A549 (cell line): ENCODE data around the gene SCYL3. TPM values are rescaled to one million over a fixed set of nuclear protein-coding genes. Genes with fewer than 3 reads are reported as not detected.

Experiments
- ATAC-seq, 2 experiments: fragments of 200-7000 bp in 1 of 2; fragments of >200 bp in 1 of 2; cut with Nextera tagmentation in 1 of 2; cut with Tn5 transposase in 1 of 2; 3 replicates each; pipeline versions ENCODE4 v1.8.0 to v1.9.1; 2018 to 2020; ENCODE audit warnings: mild to moderate bottlenecking in 1 of 2, moderate library complexity in 1 of 2
- CTCF ChIA-PET: fragments of 300-600 bp; sonication (Branson Sonifier 250); formaldehyde crosslinking; extraction: SDS; loops from one replicate; lab custom pipeline; 2021; ENCODE audit warnings: antibody characterized with exemption, inconsistent platforms; lab: Yijun Ruan, JAX
- POLR2A ChIA-PET: fragments of 350-600 bp; formaldehyde crosslinking; extraction: SDS; loops from one replicate; lab custom pipeline; 2021; ENCODE audit warnings: antibody characterized with exemption, inconsistent platforms; lab: Yijun Ruan, JAX
- DNase-seq, 2 experiments: peaks; one replicate each; pipeline versions ENCODE4 v3.0.0 to v3.0.0-alpha.2; 2011 to 2016; ENCODE audit warnings: low read depth in 1 of 2, low spot score in 1 of 2
- FAIRE-seq: peaks from 2 replicates; lab custom pipeline; 2011; peaks lifted over from hg19 to GRCh38; lab: Jason Lieb, UNC
- H3K27ac ChIP-seq, 2 experiments: fragments of >200 bp; sonication (Bioruptor Twin); formaldehyde crosslinking; 3 replicates each; pipeline ENCODE4 v1.5.1; 2016 to 2017
- H3K4me1 ChIP-seq: fragments of >200 bp; sonication (Bioruptor Twin); formaldehyde crosslinking; 3 replicates; pipeline ENCODE4 v1.6.1; 2016
- H3K4me2 ChIP-seq: fragments of >200 bp; sonication (Bioruptor Twin); formaldehyde crosslinking; 3 replicates; pipeline ENCODE4 v1.6.1; 2016
- H3K4me3 ChIP-seq: fragments of >200 bp; sonication (Bioruptor Twin); formaldehyde crosslinking; 3 replicates; pipeline ENCODE4 v1.5.1; 2016
- H3K9me3 ChIP-seq: fragments of >200 bp; sonication (Bioruptor Twin); formaldehyde crosslinking; 3 replicates; pipeline ENCODE4 v1.6.1; 2016
- BHLHE40 ChIP-seq: IDR thresholded peaks from 2 replicates; pipeline ENCODE4 v1.6.1; 2012; ENCODE audit warnings: low read depth, low read length, inconsistent platforms
- EHF ChIP-seq: fragments of 250-450 bp; sonication (Bioruptor Pico); IDR thresholded peaks from 2 replicates; pipeline ENCODE4 v1.5.0; 2020; ENCODE audit warnings: mild to moderate bottlenecking
- GATA3 ChIP-seq: IDR thresholded peaks from 2 replicates; pipeline ENCODE4 v1.6.1; 2012; ENCODE audit warnings: borderline replicate concordance
- HMGXB4 ChIP-seq: fragments of 250-450 bp; sonication (Bioruptor Pico); IDR thresholded peaks from 2 replicates; pipeline ENCODE4 v1.5.0; 2021; ENCODE audit warnings: mild to moderate bottlenecking, moderate library complexity, borderline replicate concordance
- JUN ChIP-seq, 2 experiments: fragments of >200 bp; sonication (Bioruptor Twin); formaldehyde crosslinking; IDR thresholded peaks; 2 replicates in 1 of 2; 3 replicates in 1 of 2; pipeline ENCODE4 v1.6.1; 2016 to 2017
- NFE2L2 ChIP-seq: fragments of 150-350 bp; conservative IDR thresholded peaks from 2 replicates; pipeline ENCODE4 v1.6.1; 2014; ENCODE audit warnings: low read length
- PHF8 ChIP-seq: fragments of 200-600 bp; sonication (generic); IDR thresholded peaks from 2 replicates; pipeline ENCODE4 v1.6.1; 2016; ENCODE audit warnings: low read depth, mild to moderate bottlenecking, antibody characterized with exemption, moderate library complexity, borderline replicate concordance
- RFX5 ChIP-seq: fragments of 450-650 bp; IDR thresholded peaks from 2 replicates; pipeline ENCODE4 v1.7.1; 2014; ENCODE audit warnings: antibody characterized with exemption, mild to moderate bottlenecking, moderate library complexity
- RNF2 ChIP-seq: fragments of 200-600 bp; sonication (generic); IDR thresholded peaks from 2 replicates; pipeline ENCODE4 v1.6.1; 2016; ENCODE audit warnings: low read depth, mild to moderate bottlenecking, antibody characterized with exemption, moderate library complexity, borderline replicate concordance
- SREBF2 ChIP-seq: fragments of 450-650 bp; IDR thresholded peaks from 2 replicates; pipeline ENCODE4 v1.6.1; 2014; ENCODE audit warnings: mild to moderate bottlenecking, moderate library complexity
- TP53 ChIP-seq: fragments of 250-450 bp; sonication (Bioruptor Pico); IDR thresholded peaks from 2 replicates; pipeline ENCODE4 v1.5.0; 2021; ENCODE audit warnings: mild to moderate bottlenecking, moderate library complexity
- ZC3H11A ChIP-seq: fragments of 450-650 bp; IDR thresholded peaks from 2 replicates; pipeline ENCODE4 v1.6.1; 2014; ENCODE audit warnings: antibody characterized with exemption, mild to moderate bottlenecking
- WGBS: methylation state at CpG from one replicate; pipeline ENCODE4 v1.1.6; 2017; ENCODE audit errors: missing lambda C conversion rate; 5-methylcytosine and 5-hydroxymethylcytosine counted together
- polyA plus RNA-seq, 4 experiments: library from polyadenylated mRNA; depleted of rRNA in 3 of 4; stranded (reverse); fragments of >200 nt; fragmentation: RNase III in 1 of 4; extraction: RNeasy Plus Mini Kit Qiagen cat#74134 plus additional on column Dnase treatment in 1 of 4; gene quantifications; 2 replicates in 3 of 4; 3 replicates in 1 of 4; pipeline ENCODE4 v1.2.3, GENCODE V29; 2011 to 2017
- TF ChIP-seq, protein P1 (sequence below): fragments of 150-350 bp; IDR thresholded peaks from 2 replicates; pipeline ENCODE4 v1.6.1; 2014; ENCODE audit warnings: low read depth, mild to moderate bottlenecking, low read length
- TF ChIP-seq, protein P2 (sequence below): fragments of 250-450 bp; sonication (Bioruptor Pico); IDR thresholded peaks from 2 replicates; pipeline ENCODE4 v1.5.0; 2020; ENCODE audit warnings: low read depth, mild to moderate bottlenecking, moderate library complexity
- TF ChIP-seq, protein P3 (sequence below): fragments of 450-650 bp; IDR thresholded peaks from 2 replicates; pipeline ENCODE4 v1.6.1; 2014; ENCODE audit warnings: antibody characterized with exemption

SCYL3 gene
- polyA plus RNA-seq, 2 of the 4 experiments (the other 2 are of a cell fraction): 3.2 to 7.3 TPM

DNA sequence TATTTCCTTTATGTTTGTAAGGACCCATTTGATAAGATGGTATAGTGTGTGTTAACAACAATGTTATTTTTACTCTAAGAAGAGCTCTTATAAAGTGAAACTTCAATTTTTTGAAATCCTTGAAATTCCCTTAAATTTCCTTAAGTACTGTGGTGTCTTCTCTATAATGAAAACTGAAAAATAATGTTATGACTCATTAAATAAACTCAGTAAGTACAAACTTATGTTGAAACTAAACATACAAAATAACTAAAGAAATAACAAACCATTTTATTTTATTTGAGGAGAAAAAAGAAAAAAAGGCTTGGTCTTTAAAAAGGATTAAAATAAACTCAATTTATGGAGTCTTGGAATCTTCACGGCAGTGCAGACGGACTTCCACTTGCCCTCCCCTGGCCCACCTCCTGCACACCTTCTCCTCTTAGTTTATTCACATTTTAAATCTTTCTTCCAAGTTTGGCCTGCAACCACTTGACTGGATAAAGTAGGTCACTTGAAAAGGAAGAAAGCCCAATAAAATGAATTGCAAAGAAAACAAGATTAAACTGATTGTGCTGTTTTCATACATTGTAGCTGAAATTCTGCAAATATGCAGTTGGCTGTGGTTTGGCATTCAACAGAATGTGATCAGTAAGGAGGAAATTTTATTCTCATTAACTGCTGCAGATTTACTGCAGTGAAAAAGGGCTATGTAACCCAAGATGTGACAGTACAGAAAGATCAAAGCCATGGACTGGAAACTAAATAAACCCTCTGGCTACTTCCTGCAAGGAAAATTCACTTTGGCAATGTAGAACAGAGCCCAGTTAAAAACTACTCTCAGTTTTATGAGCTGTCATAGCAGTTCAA, 48.5 kb upstream of the SCYL3 start:
- Histone ChIP-seq H3K4me2 (peak overlapping the region; percentile 56), H3K27ac (peak overlapping the region in 1 of 2 experiments; percentile 2; a peak in 1 of 6 replicates), H3K9me3 (no peaks in the 10 kb centered on the region), H3K4me1 (peaks cover 15% of the 10 kb centered on the region; the same call in 2 of the 3 replicates), H3K4me3 (no peak overlapping the region)
- 26% methylated on average over 2 of the region's 2 CpGs for WGBS
- ChIA-PET POLR2A (no interaction called here), CTCF (interaction anchor here (1.1 kb wide), 1 partner anchor 128 kb away, joined by 4 read pairs; no protein-coding TSS in a partner anchor)
- FAIRE-seq (no peak), DNase-seq (peak in 1 of 2 experiments; percentile 14), ATAC-seq (0 out of 6 replicates have a peak, but pooled peaks of 1 of the 2 experiments have one; percentile 34)
- TF ChIP-seq, protein P1, sequence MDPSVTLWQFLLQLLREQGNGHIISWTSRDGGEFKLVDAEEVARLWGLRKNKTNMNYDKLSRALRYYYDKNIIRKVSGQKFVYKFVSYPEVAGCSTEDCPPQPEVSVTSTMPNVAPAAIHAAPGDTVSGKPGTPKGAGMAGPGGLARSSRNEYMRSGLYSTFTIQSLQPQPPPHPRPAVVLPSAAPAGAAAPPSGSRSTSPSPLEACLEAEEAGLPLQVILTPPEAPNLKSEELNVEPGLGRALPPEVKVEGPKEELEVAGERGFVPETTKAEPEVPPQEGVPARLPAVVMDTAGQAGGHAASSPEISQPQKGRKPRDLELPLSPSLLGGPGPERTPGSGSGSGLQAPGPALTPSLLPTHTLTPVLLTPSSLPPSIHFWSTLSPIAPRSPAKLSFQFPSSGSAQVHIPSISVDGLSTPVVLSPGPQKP: no peak
- TF ChIP-seq GATA3: peak; percentile 39; the same call in 1 of the 2 replicates

GRCh38 chr1:169933984-169934725, 40.5 kb upstream of the SCYL3 start:
- TF ChIP-seq HMGXB4 (no peak), EHF (CRISPR knock-in tag) (no peak), SREBF2 (no peak), TP53 (CRISPR knock-in tag) (no peak), RFX5 (no peak), BHLHE40 (no peak), RNF2 (no peak), ZC3H11A (no peak), NFE2L2 (no peak), PHF8 (no peak), JUN (IDR thresholded peaks at IDR 0.05) (no peak)
- TF ChIP-seq, protein P2, sequence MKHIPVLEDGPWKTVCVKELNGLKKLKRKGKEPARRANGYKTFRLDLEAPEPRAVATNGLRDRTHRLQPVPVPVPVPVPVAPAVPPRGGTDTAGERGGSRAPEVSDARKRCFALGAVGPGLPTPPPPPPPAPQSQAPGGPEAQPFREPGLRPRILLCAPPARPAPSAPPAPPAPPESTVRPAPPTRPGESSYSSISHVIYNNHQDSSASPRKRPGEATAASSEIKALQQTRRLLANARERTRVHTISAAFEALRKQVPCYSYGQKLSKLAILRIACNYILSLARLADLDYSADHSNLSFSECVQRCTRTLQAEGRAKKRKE (CRISPR knock-in tag): no peak
- TF ChIP-seq, protein P3, sequence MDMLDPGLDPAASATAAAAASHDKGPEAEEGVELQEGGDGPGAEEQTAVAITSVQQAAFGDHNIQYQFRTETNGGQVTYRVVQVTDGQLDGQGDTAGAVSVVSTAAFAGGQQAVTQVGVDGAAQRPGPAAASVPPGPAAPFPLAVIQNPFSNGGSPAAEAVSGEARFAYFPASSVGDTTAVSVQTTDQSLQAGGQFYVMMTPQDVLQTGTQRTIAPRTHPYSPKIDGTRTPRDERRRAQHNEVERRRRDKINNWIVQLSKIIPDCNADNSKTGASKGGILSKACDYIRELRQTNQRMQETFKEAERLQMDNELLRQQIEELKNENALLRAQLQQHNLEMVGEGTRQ: no peak
- WGBS: 44% methylated on average over 7 of the region's 7 CpGs
- Histone ChIP-seq H3K27ac (no peak overlapping the region), H3K4me2 (peak overlapping the region; percentile 12; the same call in 1 of the 3 replicates), H3K4me1 (peaks cover 3% of the 10 kb centered on the region; the same call in 1 of the 3 replicates), H3K4me3 (no peak overlapping the region), H3K9me3 (no peaks in the 10 kb centered on the region)
- FAIRE-seq (peak; percentile 28), DNase-seq (peak in 1 of 2 experiments; percentile 5), ATAC-seq (no peak)
- ChIA-PET POLR2A (no interaction called here), CTCF (no interaction called here)

DNA sequence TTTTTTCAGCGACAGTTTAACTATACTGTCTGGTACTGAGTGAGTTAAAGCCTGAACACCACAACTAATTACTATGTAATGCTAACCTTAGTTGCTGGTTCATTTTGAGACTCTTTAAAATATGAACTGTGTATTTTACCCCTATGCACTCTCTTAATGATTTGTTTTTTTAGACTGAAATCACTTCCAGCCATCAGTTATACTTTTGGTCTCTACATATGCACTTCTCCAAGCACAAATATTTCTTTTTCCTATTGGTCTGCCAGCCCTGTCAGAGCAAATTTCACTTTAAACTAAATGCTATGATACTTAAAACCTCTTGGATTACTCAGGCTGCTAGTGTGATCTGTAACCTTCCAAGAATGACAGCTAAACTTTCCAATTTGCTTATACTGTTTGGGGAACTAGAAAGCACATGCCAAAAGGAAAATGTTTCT, 38.1 kb upstream of the SCYL3 start:
- DNase-seq (no peak), FAIRE-seq (no peak), ATAC-seq (no peak)
- H3K4me3 ChIP-seq: no peak overlapping the region
- TF ChIP-seq HMGXB4: no peak
- 93% methylated on average over 1 of the region's 1 CpG for WGBS
- ChIA-PET POLR2A (no interaction called here), CTCF (no interaction called here)
- no peaks in the 10 kb centered on the region for H3K9me3 ChIP-seq
- no peak overlapping the region for H3K27ac ChIP-seq
- H3K4me1 ChIP-seq: peaks cover 3% of the 10 kb centered on the region; the same call in 1 of the 3 replicates
- H3K4me2 ChIP-seq: no peak overlapping the region
